Fibroblast of pulmonary artery (primary cell): ENCODE results near the gene ANKRD31.
"Not testable (repeated sequence)": the region's sequence is repeated elsewhere in the genome, so short reads cannot be mapped to it uniquely, and the experiment has no call there.

Source experiments
- DNase-seq: peaks from one replicate; pipeline ENCODE4 v3.0.0-alpha.2; 2010; ENCODE audit warnings: low read depth
- H3K4me3 ChIP-seq: replicated peaks from 2 replicates; pipeline ENCODE4 v1.5.1; 2011; ENCODE audit warnings: low read depth, mild to moderate bottlenecking, control low read depth, low read length, moderate library complexity
- TF ChIP-seq, protein P1 (sequence below): IDR thresholded peaks from 2 replicates; pipeline ENCODE4 v1.5.1; 2011; ENCODE audit warnings: mild to moderate bottlenecking, control low read depth, low read length, inconsistent platforms; ENCODE audit errors: missing control alignments

ANKRD31 gene

DNA sequence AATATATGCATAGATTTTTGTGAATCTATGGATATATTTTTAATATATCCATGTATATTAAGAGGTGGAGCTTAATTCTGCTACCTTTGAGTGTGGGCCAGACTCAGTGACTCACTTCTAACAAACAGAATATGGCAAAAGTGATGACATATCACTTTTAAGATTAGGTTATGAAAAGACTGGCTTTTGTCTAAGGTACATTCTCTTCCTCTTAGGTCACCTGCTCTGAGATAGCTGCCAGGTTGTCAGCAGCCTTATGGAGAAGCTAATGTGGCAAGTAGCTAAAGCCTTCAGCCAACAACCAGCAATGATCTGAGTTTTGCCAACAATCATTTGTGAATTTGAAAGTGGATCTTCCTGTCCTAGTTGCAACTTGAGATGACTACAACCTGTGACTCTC, 83.8 kb downstream of the ANKRD31 start:
- peak; percentile 6 for DNase-seq
- TF ChIP-seq, protein P1, sequence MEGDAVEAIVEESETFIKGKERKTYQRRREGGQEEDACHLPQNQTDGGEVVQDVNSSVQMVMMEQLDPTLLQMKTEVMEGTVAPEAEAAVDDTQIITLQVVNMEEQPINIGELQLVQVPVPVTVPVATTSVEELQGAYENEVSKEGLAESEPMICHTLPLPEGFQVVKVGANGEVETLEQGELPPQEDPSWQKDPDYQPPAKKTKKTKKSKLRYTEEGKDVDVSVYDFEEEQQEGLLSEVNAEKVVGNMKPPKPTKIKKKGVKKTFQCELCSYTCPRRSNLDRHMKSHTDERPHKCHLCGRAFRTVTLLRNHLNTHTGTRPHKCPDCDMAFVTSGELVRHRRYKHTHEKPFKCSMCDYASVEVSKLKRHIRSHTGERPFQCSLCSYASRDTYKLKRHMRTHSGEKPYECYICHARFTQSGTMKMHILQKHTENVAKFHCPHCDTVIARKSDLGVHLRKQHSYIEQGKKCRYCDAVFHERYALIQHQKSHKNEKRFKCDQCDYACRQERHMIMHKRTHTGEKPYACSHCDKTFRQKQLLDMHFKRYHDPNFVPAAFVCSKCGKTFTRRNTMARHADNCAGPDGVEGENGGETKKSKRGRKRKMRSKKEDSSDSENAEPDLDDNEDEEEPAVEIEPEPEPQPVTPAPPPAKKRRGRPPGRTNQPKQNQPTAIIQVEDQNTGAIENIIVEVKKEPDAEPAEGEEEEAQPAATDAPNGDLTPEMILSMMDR: no peak

DNA sequence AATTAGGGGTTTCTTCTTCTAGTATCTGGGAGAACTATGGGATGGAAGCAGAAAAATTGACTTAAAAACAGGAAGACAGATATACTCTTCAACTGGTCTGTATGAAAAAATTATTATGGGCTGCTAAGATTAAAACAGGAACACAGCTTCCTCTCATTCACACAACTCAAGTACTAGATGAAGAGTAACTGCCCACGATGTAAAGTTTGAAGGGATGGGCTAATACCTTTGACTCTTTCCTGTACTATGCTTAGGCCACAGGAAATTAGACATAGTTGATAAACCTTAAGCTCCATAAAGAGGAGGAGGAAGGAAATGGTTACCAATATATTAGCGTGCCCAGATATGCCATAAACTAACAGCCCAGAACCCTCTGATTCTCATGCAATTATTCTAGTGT, 88.6 kb downstream of the ANKRD31 start:
- H3K4me3 ChIP-seq: no peak overlapping the region
- DNase-seq: no peak
- TF ChIP-seq, protein P1: no peak

More for the DNA sequence above, 83.8 kb downstream of the ANKRD31 start:
- no peak overlapping the region for H3K4me3 ChIP-seq

DNA sequence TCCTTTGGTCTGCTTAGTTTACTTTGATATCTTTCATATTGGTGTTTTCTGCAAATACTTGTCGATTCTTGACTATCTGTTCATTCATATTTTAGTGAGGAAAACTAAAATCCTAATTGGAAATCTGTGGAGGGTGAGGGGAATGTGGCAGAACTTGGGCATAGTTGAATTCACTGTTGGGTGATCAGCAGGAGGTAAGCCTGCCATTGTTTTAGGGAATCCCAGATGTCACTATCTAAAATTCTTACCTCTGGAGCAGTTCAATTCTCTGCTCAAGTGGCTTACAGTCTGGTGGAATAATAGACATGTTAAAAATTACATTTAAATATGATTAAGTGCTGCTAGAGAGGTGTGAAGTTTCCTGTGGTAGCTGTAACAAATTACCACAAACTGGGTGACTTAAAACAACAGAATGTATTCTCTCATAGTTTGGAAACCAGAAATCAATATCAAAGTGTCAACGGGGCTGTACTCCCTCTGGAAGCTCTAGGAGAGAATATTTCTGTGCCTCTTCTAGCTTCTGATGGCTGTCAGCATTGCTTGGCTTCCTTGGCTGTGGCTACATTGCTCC, 94.0 kb downstream of the ANKRD31 start:
- TF ChIP-seq, protein P1: no peak
- no peak overlapping the region for H3K4me3 ChIP-seq
- no peak for DNase-seq

DNA sequence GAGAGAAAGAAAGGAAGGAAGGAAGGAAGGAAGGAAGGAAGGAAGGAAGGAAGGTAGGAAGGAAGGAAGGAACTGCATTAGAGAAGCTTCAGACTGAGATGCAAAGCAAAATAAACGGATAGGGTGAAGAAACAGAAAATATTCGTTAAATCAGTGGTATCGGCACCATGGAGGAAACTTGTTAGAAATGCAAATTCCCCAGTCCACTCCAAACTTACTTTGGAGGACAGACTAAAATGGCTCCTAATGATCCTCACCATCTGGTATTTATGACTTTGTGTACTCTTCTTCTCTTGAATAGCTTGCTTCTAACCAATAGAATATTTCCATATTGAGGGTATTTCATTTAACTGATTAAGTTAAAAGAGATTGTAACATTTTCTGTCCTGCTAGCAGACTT, 96.4 kb downstream of the ANKRD31 start:
- TF ChIP-seq, protein P1: no peak
- H3K4me3 ChIP-seq: no peak overlapping the region
- no peak for DNase-seq

DNA sequence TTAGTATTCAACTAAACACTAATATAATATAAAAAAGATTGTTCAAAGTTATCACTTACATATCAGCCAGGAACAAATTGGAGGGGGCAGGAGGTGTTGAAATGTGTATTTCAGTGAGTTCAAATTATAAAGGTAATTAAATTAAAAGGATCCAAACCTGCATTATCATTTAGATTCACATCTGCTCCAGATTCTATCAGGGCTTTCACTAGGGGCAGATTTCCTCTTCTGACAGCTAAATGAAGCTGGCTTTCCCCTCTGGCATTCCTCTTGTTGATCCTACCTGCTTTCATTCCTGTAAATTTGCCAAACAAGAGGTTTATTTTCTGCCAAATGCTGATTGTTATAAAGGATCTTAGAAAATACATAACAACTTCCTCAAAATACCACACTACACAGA, 98.0 kb downstream of the ANKRD31 start:
- no peak overlapping the region for H3K4me3 ChIP-seq
- TF ChIP-seq, protein P1: no peak
- no peak for DNase-seq

DNA sequence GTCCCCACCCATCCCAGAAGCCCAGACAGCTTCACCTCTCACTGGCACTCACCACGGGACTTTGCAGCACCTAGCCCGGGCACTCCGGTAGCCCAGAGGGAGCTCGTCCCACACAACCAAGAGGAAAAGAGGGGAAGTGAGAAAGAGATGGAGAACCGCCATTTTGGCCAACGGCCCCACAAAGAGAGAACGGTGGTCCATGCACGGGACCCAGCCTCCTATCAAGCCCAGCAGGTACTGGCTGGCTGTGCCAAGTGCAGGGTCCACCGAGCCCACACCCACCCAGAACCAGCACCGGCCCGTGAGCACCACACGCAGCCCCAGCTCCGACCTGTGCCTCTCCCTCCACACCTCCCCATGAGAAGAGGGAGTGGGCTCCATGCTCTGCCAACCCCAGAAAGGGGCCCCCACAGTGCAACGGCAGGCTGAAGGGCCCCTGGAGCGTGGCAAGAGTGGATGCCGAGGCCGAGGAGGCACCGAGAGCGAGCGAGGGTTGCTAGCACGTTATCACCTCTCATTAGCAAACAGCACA, 105.8 kb downstream of the ANKRD31 start:
- no peak for DNase-seq
- H3K4me3 ChIP-seq: no peak overlapping the region
- TF ChIP-seq, protein P1: no peak

DNA sequence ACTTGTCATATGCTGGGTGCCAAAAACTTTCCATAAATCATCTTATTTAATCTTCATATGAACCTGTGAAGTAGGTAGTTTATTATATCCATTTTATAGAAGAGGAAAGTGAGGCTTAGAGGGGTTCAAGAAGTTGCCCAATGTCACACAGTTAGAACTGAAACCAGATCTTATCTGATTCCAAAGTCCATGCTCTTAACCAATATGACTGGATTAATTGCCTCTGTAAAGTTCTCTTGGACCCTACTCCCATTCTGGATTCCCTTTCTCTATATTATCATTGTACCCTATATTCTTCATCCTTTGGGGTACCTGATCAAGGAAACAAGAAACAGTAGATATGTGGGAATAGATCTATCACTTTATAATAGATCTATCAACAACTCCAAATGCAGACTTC, 119.8 kb downstream of the ANKRD31 start:
- H3K4me3 ChIP-seq: no peak overlapping the region
- TF ChIP-seq, protein P1: no peak
- no peak for DNase-seq

DNA sequence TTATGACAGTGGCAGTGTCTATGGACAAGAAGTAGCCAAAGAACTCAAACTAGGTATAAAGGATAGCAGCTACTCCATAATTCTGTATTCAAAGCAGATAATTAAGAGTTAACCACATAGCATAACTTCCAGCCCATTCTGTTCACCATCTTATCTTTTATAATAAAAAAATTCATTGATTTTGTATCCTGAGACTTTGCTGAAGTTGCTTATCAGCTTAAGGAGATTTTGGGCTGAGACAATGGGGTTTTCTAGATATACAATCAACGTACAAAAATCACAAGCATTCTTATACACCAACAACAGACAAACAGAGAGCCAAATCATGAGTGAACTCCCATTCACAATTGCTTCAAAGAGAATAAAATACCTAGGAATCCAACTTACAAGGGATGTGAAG, 122.4 kb downstream of the ANKRD31 start:
- not testable (repeated sequence) for DNase-seq, H3K4me3 ChIP-seq
